SU-DHL-6 (cell line): ENCODE measurements around the gene TTBK1.

ENCODE experiments used
- H2AFZ ChIP-seq: fragments of 200-600 bp; sonication (generic); 2 replicates; pipeline ENCODE4 v1.6.1; 2014; ENCODE audit warnings: low read depth, mild to moderate bottlenecking, moderate library complexity, mixed read lengths, antibody characterized with exemption, low read length; ENCODE audit not compliant: severe bottlenecking
- H3F3A ChIP-seq: fragments of 200-600 bp; shearing (Covaris generic); 2 replicates; pipeline ENCODE4 v1.6.0; 2016; ENCODE audit warnings: antibody characterized with exemption, mild to moderate bottlenecking; ENCODE audit not compliant: insufficient read depth
- H3K27ac ChIP-seq: fragments of 200-600 bp; sonication (generic); 2 replicates; pipeline ENCODE4 v1.5.1; 2016; ENCODE audit warnings: low read depth, mild to moderate bottlenecking, low read length, moderate library complexity, mixed read lengths
- H3K27me3 ChIP-seq: fragments of 200-600 bp; sonication (generic), shearing (Covaris generic); 2 replicates; pipeline ENCODE4 v1.6.0; 2014; ENCODE audit warnings: mild to moderate bottlenecking, low read length
- H3K36me3 ChIP-seq: fragments of 200-600 bp; sonication (generic); 2 replicates; pipeline ENCODE4 v1.6.1; 2014; ENCODE audit warnings: mild to moderate bottlenecking, low read length, mixed read lengths
- H3K4me2 ChIP-seq: fragments of 300-600, 200-600 bp; shearing (Covaris generic), sonication (generic); 2 replicates; pipeline ENCODE4 v1.6.0; 2014; ENCODE audit warnings: low read length, low read depth, mild to moderate bottlenecking; ENCODE audit not compliant: poor library complexity, severe bottlenecking
- H3K4me3 ChIP-seq: fragments of 200-600 bp; sonication (generic); 2 replicates; pipeline ENCODE4 v1.5.1; 2014; ENCODE audit warnings: antibody characterized with exemption, low read length, mild to moderate bottlenecking, mixed read lengths; ENCODE audit not compliant: insufficient read depth, poor library complexity, severe bottlenecking
- H3K79me2 ChIP-seq: fragments of 200-600 bp; sonication (generic); 2 replicates; pipeline ENCODE4 v1.6.1; 2014; ENCODE audit warnings: mild to moderate bottlenecking, low read length, moderate library complexity; ENCODE audit not compliant: insufficient read depth
- H3K9ac ChIP-seq: fragments of 200-600 bp; sonication (generic); 2 replicates; pipeline ENCODE4 v1.7.0; 2014; ENCODE audit warnings: mild to moderate bottlenecking, low read length
- H3K9me2 ChIP-seq: fragments of 200-600 bp; sonication (generic); replicated peaks from 2 replicates; pipeline ENCODE4 v1.6.1; 2014; ENCODE audit warnings: low read length; ENCODE audit not compliant: insufficient read depth
- H3K9me3 ChIP-seq: fragments of 200-600 bp; sonication (generic); 2 replicates; pipeline ENCODE4 v1.6.1; 2014; ENCODE audit warnings: low read length, mixed read lengths; ENCODE audit not compliant: insufficient read depth
- H4K20me1 ChIP-seq: fragments of 200-600 bp; sonication (generic); 2 replicates; pipeline ENCODE4 v1.6.1; 2014; ENCODE audit warnings: low read depth, mild to moderate bottlenecking, antibody characterized with exemption, low read length, moderate library complexity, mixed read lengths
- CTCF ChIP-seq: fragments of 200-600 bp; sonication (generic); IDR thresholded peaks from one replicate; pipeline ENCODE4 v1.5.1; 2017; ENCODE audit warnings: antibody characterized with exemption, mild to moderate bottlenecking, low read length, moderate library complexity; ENCODE audit not compliant: insufficient read depth, poor library complexity, severe bottlenecking
- EZH2phosphoT487 ChIP-seq: fragments of 200-600 bp; sonication (generic), shearing (Covaris generic); conservative IDR thresholded peaks from 2 replicates; pipeline ENCODE4 v1.6.1; 2018; ENCODE audit warnings: mild to moderate bottlenecking, antibody characterized with exemption, low read length, moderate library complexity, mixed read lengths

Gene TTBK1

GRCh38 chr6:43274127-43274915 is 31.0 kb downstream of the TTBK1 start:
- no peak overlapping the region for H3K9ac ChIP-seq

GRCh38 chr6:43274916-43275597 is 31.8 kb downstream of the TTBK1 start:
- Histone ChIP-seq H3K27me3 (no peaks in the 10 kb centered on the region), H3K79me2 (no peaks in the 10 kb centered on the region), H4K20me1 (no peaks in the 10 kb centered on the region), H3K4me3 (no peak overlapping the region), H3K27ac (no peak overlapping the region), H3K36me3 (no peaks in the 10 kb centered on the region), H3K4me2 (no peak overlapping the region), H3K9me3 (no peaks in the 10 kb centered on the region), H3K9ac (no peak overlapping the region), H3K9me2 (no peaks in the 10 kb centered on the region), H2AFZ (no peak overlapping the region), H3F3A (no peaks in the 10 kb centered on the region; the same call in 1 of the 2 replicates)
- 0 out of 2 replicates have a peak, but pooled peaks have one; percentile 50 for TF ChIP-seq EZH2phosphoT487
- TF ChIP-seq CTCF, result no peak

More at GRCh38 chr6:43274127-43274915, 31.0 kb downstream of the TTBK1 start:
- Histone ChIP-seq H3F3A (no peaks in the 10 kb centered on the region; the same call in 1 of the 2 replicates), H3K27me3 (no peaks in the 10 kb centered on the region), H3K4me3 (no peak overlapping the region), H4K20me1 (no peaks in the 10 kb centered on the region), H3K4me2 (no peak overlapping the region), H3K9me2 (no peaks in the 10 kb centered on the region), H3K27ac (no peak overlapping the region), H3K36me3 (no peaks in the 10 kb centered on the region), H2AFZ (no peak overlapping the region), H3K79me2 (no peaks in the 10 kb centered on the region), H3K9me3 (no peaks in the 10 kb centered on the region)
- TF ChIP-seq EZH2phosphoT487 (no peak), CTCF (no peak)

- Histone ChIP-seq H3K27me3 (no peaks in the 10 kb centered on the region), H3K9me3 (no peaks in the 10 kb centered on the region), H3K27ac (no peak overlapping the region), H3K4me2 (peak overlapping the region; percentile 9), H3F3A (no peaks in the 10 kb centered on the region), H4K20me1 (no peaks in the 10 kb centered on the region), H3K4me3 (no peak overlapping the region), H3K9me2 (no peaks in the 10 kb centered on the region), H3K36me3 (no peaks in the 10 kb centered on the region), H2AFZ (no peak overlapping the region), H3K79me2 (no peaks in the 10 kb centered on the region), H3K9ac (no peak overlapping the region)
- TF ChIP-seq CTCF (no peak), EZH2phosphoT487 (peak; percentile 99)
These were observed 32.7 kb downstream of the TTBK1 start for GRCh38 chr6:43275801-43276576.
